Vagina (tissue), 2 donors: ENCODE results near the gene TARBP2.

Source experiments
- POLR2A ChIP-seq, 2 donors: fragments of 450-650 bp; IDR thresholded peaks; one replicate each; pipeline ENCODE4 v1.6.1; 2017; ENCODE audit warnings: antibody characterized with exemption in 2 of 2, mild to moderate bottlenecking in 2 of 2, moderate library complexity in 2 of 2
- POLR2AphosphoS5 ChIP-seq, 2 donors: sonication (generic); formaldehyde crosslinking; IDR thresholded peaks; one replicate each; pipeline ENCODE4 v1.9.0; 2017; ENCODE audit warnings: antibody characterized with exemption in 2 of 2, mild to moderate bottlenecking in 2 of 2, low read depth in 1 of 2; ENCODE audit not compliant: insufficient read depth in 1 of 2

DNA sequence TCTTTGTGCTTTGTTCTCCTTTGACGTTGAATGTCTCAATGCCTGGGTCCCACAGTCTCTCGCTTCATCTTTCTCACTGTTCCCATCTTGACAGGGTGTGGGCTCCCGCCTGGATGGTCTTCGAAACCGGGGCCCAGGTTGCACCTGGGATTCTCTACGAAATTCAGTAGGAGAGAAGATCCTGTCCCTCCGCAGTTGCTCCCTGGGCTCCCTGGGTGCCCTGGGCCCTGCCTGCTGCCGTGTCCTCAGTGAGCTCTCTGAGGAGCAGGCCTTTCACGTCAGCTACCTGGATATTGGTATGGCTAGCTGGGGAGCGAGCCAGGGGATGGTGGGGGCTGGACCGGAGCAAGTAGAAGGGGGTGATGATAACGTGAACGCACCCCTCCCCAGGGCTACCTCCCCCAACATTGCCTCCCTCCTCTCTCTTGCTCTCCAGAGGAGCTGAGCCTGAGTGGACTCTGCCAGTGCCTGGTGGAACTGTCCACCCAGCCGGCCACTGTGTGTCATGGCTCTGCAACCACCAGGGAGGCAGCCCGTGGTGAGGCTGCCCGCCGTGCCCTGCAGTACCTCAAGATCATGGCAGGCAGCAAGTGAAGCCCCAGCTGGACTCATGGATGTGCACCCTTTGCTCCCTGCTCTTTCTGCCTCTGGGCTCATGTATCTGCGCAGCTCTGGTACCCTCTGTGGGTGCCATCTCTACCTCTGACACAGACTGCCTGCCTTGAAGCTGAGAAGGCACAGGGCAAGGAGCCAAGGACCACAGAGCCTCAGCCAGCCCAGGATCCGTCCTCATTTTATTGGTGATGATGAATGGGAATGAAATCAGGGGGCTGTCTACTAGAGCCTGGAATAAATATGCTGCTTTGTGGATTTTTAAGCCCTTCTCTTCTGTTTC, 4.7 kb downstream of the TARBP2 start:
- TF ChIP-seq POLR2A (IDR thresholded peaks at IDR 0.05), result no peak
- no peak for TF ChIP-seq POLR2AphosphoS5 (IDR thresholded peaks at IDR 0.05; ENCODE audit: insufficient read depth in 1 of 2, low read depth in 1 of 2)
